Left renal pelvis (tissue), 4 donors: ENCODE data around the gene SCP2. TPM values are rescaled to one million over a fixed set of nuclear protein-coding genes. Genes with fewer than 3 reads are reported as not detected.
A peak's percentile ranks its signal among the peaks of the same experiment; 100 is the strongest.

Experiments used
- DNase-seq, 4 donors: peaks; one replicate each; pipeline ENCODE4 v3.0.0-alpha.2; 2013; ENCODE audit warnings: low read depth in 4 of 4, low spot score in 3 of 4
- polyA plus RNA-seq, 4 donors: library from polyadenylated mRNA; unstranded; fragments of 120-200 nt; gene quantifications; one replicate each; pipeline ENCODE4 v1.2.1, GENCODE V29; 2013; ENCODE audit not compliant: insufficient read length in 4 of 4

SCP2 gene
- 100 to 1,000 TPM; 141 to 229 (median 205) TPM for polyA plus RNA-seq

- peak in 1 of 4 donors; percentile 23 for DNase-seq
These were observed at the start of gene SCP2 for GRCh38 chr1:52927212-52928014. Gene SCP2, plus strand, starts transcription at chr1:52927276. Its CDS starts 121 bp downstream, at chr1:52927397.

- no peak for DNase-seq
These were observed 49.5 kb upstream of the SCP2 start for GRCh38 chr1:52877554-52877953.

DNA sequence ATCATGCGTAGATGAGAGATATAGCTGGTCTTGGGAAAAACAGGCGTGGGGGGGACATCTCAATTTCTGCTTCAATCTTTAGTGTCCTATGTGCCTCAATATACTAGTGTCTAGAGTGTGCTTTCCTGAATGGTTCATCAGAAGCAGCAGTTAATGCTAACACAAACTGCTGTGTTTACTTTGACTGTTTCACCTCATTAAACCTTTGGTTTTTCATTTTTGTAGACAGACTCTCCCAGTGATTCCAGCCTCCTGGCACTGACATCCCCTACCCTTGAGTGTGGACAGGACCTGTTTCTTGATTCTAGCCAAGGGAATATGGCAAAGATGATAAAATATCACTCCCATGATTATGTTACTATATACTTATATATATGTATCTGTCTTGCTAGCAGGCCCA is 46.9 kb upstream of the SCP2 start:
- peak in 1 of 4 donors; percentile 7 for DNase-seq

GRCh38 chr1:52887483-52887882 is 39.6 kb upstream of the SCP2 start:
- no peak for DNase-seq

GRCh38 chr1:52892424-52893215 is 34.5 kb upstream of the SCP2 start:
- DNase-seq: no peak

DNA sequence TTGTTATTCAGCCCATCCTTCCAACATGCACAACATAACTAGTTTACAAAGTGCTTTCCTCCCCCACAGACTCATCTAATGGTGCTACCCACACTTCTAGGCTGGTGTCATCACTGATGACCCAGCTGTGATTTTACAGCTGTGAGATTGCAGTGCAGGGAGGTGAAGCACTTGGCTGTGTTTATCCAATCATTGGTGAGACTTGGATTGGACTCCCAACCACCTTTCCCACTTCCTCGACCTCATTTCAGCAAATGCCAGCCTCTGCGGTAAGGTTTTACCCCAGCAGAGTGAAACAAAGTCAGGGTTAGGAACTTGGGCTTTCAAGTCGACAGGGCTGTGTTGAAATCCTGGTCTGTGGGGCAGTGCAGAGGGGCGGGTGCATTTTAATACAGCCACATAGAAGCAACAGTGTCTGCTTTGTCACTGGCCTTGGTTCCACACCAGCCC is 27.6 kb upstream of the SCP2 start:
- peak in 1 of 4 donors; percentile 11 for DNase-seq

GRCh38 chr1:52900402-52900801 is 26.7 kb upstream of the SCP2 start:
- DNase-seq: no peak

DNA sequence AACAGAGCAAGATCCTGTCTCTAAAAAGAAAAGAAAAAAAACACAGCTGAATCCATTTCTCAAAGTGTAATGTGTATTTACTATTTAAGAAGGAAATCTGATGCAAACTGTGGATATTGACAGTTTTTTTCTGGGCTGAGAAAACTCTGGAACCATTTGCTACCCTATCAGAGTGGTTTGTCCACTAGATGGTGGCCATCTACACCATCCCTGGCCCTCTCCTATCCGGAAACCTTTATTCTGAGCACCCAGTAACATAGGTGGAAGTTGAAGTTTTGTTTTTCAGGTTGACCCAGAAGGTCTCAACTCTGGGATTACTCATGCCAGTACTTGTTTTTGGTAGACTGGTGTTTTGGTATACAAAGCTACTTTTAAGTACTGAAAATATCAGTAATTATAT is 25.7 kb upstream of the SCP2 start:
- DNase-seq: no peak

DNA sequence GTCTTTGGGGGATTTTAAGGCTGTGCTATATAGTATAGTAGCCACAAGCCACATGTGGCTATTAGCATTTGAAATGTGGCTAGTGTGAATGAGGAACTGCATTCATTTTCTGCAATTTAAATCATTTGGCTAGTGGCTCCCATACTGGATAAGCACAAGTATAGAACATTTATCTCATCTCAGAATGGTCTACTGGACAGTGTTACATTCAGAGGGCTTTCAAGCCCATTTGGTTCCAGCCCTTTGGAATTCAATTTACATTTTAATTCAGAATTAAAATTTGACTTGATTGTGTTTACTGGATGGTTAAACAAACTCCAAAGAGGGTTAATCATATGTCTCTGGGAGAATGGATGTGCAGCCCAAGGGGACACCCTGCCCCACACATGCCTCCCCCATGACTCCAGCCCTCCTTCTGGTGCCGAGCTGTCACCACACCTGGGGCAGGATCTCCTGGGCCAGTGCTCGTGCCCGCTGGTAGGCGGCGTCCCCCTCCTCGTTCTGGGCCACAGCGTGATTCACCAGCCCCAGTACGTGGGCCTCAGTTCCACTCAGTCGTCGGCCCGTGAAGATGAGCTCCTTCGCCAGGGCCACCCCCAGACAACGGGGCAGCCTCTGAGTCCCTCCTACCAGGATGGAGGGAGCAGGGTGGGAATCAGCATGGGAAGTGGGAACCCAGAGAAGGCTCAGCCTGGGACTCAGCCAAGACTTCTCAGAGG is 22.7 kb upstream of the SCP2 start:
- no peak for DNase-seq

- DNase-seq: no peak
These were observed 22.0 kb upstream of the SCP2 start for GRCh38 chr1:52904927-52905698.

GRCh38 chr1:52906135-52906603 is 20.9 kb upstream of the SCP2 start:
- DNase-seq: no peak

- DNase-seq: no peak
These were observed 19.8 kb upstream of the SCP2 start for GRCh38 chr1:52907068-52907811.

GRCh38 chr1:52907812-52908153 is 19.3 kb upstream of the SCP2 start:
- DNase-seq: no peak

DNA sequence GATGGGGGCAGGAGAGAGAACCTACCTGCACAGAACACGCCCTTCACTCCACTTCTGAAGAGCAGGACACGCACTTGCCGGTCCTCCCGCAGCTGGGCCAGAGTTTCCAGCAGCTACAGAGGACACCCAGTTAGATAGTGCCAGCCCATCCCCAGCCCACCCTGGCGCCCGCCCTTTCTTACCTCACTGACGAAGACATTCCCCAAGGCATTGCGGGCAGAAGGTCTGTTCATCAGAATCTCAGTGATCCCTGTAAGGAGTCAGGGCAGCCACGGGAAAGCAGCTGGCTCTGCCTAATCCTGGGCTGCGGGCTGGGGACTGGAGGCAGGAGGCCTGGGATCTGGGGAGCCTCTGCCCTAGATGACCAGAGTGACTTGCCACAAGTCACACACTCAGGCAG is 15.5 kb upstream of the SCP2 start:
- DNase-seq: no peak

GRCh38 chr1:52913014-52913413 is 14.1 kb upstream of the SCP2 start:
- no peak for DNase-seq

DNA sequence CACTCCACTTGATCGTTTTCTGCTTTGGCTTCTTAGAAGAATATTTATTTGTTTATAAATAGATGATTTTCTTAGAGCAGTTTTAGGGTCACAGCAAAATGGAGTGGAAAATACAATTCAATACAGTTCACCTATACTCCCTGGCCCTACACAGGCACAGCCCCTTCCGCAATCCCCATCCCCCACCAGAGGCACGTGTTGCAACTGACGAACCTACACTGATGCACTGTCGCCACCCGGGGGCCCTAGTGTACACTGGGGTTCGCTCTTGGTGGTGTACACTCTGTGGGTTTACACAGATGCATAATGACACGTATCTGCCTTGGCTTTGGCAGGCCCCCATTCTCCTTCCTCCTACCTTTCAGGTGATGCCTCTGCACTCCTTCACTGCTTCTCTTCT is 13.5 kb upstream of the SCP2 start:
- no peak for DNase-seq

- DNase-seq: no peak
These were observed 12.6 kb upstream of the SCP2 start for GRCh38 chr1:52914463-52914862.

DNA sequence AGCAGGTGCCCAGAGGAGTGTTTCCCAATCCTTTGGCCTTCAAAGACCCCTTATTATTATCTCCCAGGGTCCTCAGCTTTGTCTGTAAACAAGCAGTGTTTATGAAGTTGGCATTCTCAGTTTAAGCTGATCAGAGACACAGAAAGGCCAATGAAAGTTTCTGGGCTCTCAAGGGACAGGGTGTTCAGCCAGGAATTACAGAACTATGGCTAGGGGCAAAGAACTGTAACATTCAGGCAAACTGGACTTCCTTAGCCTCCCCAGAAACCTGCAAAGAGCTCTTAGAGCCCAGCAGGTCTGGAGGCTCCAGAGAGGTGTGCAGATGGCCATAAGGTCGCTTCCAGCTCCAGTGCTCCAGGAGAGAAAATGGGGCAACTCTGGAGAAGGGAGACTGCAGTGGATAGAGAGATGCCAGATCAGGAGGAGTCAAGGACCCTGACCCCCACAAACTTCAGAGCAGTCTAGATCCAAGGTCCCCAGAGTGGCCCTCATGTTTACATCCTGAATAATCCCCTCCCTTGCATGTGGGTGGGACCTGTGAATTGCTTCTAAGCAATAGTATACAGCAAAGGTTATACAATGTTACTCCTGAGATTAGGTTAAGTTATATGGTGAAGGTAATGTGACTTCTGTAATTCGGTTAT is 11.7 kb upstream of the SCP2 start:
- no peak for DNase-seq

GRCh38 chr1:52915855-52916220 is 11.2 kb upstream of the SCP2 start:
- no peak for DNase-seq
